HepG2 (cell line): ENCODE measurements around the gene PRKCE.

Experiments
- ATF2 ChIP-seq: sonication (generic); formaldehyde crosslinking; IDR thresholded peaks from 2 replicates; pipeline ENCODE4 v1.4.0; 2020; ENCODE audit warnings: missing genetic modification reagents
- BCLAF1 ChIP-seq: fragments of 450-650 bp; IDR thresholded peaks from 2 replicates; pipeline ENCODE4 v1.6.1; 2017; ENCODE audit warnings: mild to moderate bottlenecking
- FOXA1 ChIP-seq, 2 experiments: fragments of 450-650 bp in 1 of 2; sonication (generic) in 1 of 2; formaldehyde crosslinking in 1 of 2; IDR thresholded peaks; 2 replicates each; pipeline versions ENCODE4 v1.4.0 to v1.6.1; 2016 to 2020; ENCODE audit warnings: missing genetic modification reagents in 1 of 2
- FOXA3 ChIP-seq: IDR thresholded peaks from 2 replicates; pipeline ENCODE4 v1.6.1; 2016; ENCODE audit warnings: missing genetic modification reagents, missing compliant biosample characterization
- MYNN ChIP-seq: sonication (generic); formaldehyde crosslinking; IDR thresholded peaks from 2 replicates; pipeline ENCODE4 v1.4.0; 2020; ENCODE audit warnings: mild to moderate bottlenecking, low read depth, missing genetic modification reagents
- POLR2G ChIP-seq: fragments of 200-400 bp; formaldehyde crosslinking; IDR thresholded peaks from 2 replicates; pipeline ENCODE4 v1.6.1; 2018; ENCODE audit warnings: mild to moderate bottlenecking, low read depth, low read length, moderate library complexity
- RAD21 ChIP-seq: fragments of 450-650 bp; formaldehyde crosslinking; IDR thresholded peaks from 2 replicates; pipeline ENCODE4 v1.5.0; 2020; ENCODE audit warnings: mild to moderate bottlenecking
- TAF15 ChIP-seq: fragments of 200-400 bp; formaldehyde crosslinking; IDR thresholded peaks from one replicate; pipeline ENCODE4 v1.6.1; 2018; ENCODE audit warnings: mild to moderate bottlenecking, low read depth, low read length; ENCODE audit not compliant: poor library complexity, severe bottlenecking
- ZNF143 ChIP-seq: sonication (generic); formaldehyde crosslinking; IDR thresholded peaks from 2 replicates; pipeline ENCODE4 v1.4.0; 2020; ENCODE audit warnings: missing genetic modification reagents
- ZNF274 ChIP-seq: sonication (generic); formaldehyde crosslinking; IDR thresholded peaks from 2 replicates; pipeline ENCODE4 v1.5.1; 2020; ENCODE audit warnings: mild to moderate bottlenecking, missing genetic modification reagents
- ZNF704 ChIP-seq: sonication (generic); formaldehyde crosslinking; IDR thresholded peaks from 2 replicates; pipeline ENCODE4 v1.8.1; 2023; ENCODE audit warnings: mild to moderate bottlenecking, inconsistent platforms, moderate library complexity, missing genetic modification reagents, borderline replicate concordance
- TF ChIP-seq, protein P1 (sequence below): IDR thresholded peaks from 2 replicates; pipeline ENCODE4 v1.6.1; 2016; ENCODE audit warnings: control low read depth
- TF ChIP-seq, protein P2 (sequence below): sonication (generic); formaldehyde crosslinking; IDR thresholded peaks from 2 replicates; pipeline ENCODE4 v1.8.0; 2022; ENCODE audit warnings: mild to moderate bottlenecking, missing genetic modification reagents; ENCODE audit not compliant: insufficient replicate concordance

DNA sequence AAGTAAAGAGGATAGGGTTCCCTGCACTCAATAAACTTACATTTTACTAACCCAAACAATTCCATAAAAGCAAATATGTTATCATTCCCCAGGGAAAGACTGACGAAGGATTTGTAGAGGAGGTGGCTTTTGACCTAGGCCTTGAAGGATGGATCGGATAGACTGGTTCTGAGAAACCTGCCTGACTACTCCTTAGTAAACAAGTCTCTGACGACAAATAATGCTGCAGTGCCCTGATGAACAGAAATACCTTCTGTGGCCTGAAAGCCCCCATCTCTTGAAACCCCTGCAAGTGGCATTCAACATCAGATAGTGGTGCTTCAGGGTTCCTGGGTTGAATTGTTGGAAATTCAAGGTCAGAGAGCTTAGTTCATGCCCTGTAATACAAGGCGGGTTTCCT, 19.2 kb downstream of the PRKCE start:
- TF ChIP-seq FOXA3 = no peak
- no peak for TF ChIP-seq ZNF143
- TF ChIP-seq ZNF274 (CRISPR knock-in tag) = no peak
- no peak for TF ChIP-seq POLR2G
- no peak for TF ChIP-seq BCLAF1
- no peak for TF ChIP-seq MYNN (CRISPR knock-in tag)
- TF ChIP-seq TAF15 = no peak
- no peak for TF ChIP-seq ZNF704 (CRISPR knock-in tag)
- TF ChIP-seq, protein P1, sequence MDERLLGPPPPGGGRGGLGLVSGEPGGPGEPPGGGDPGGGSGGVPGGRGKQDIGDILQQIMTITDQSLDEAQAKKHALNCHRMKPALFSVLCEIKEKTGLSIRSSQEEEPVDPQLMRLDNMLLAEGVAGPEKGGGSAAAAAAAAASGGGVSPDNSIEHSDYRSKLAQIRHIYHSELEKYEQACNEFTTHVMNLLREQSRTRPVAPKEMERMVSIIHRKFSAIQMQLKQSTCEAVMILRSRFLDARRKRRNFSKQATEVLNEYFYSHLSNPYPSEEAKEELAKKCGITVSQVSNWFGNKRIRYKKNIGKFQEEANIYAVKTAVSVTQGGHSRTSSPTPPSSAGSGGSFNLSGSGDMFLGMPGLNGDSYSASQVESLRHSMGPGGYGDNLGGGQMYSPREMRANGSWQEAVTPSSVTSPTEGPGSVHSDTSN (CRISPR knock-in tag) = no peak
- no peak for TF ChIP-seq FOXA1 (IDR thresholded peaks at IDR 0.05)
- no peak for TF ChIP-seq FOXA1 (CRISPR knock-in tag; IDR thresholded peaks at IDR 0.05)
- TF ChIP-seq, protein P2, sequence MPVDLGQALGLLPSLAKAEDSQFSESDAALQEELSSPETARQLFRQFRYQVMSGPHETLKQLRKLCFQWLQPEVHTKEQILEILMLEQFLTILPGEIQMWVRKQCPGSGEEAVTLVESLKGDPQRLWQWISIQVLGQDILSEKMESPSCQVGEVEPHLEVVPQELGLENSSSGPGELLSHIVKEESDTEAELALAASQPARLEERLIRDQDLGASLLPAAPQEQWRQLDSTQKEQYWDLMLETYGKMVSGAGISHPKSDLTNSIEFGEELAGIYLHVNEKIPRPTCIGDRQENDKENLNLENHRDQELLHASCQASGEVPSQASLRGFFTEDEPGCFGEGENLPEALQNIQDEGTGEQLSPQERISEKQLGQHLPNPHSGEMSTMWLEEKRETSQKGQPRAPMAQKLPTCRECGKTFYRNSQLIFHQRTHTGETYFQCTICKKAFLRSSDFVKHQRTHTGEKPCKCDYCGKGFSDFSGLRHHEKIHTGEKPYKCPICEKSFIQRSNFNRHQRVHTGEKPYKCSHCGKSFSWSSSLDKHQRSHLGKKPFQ (CRISPR knock-in tag) = no peak
- no peak for TF ChIP-seq RAD21
- TF ChIP-seq ATF2 (CRISPR knock-in tag) = no peak
